SK-N-SH (cell line): ENCODE results near the gene BLZF1. TPM values are rescaled to one million over a fixed set of nuclear protein-coding genes. Genes with fewer than 3 reads are reported as not detected.

Experiments used
- CTCF ChIA-PET: fragments of 300-600, 350-600 bp; formaldehyde crosslinking; extraction: SDS; loops from one replicate; lab custom pipeline; 2021; lab: Yijun Ruan, JAX
- POLR2A ChIA-PET: fragments of 350-600 bp; sonication (Branson Sonifier 250); formaldehyde crosslinking; extraction: SDS; loops from one replicate; lab custom pipeline; 2020; ENCODE audit warnings: antibody characterized with exemption, inconsistent platforms; lab: Yijun Ruan, JAX
- DNase-seq: peaks from one replicate; pipeline ENCODE4 v3.0.0; 2012
- H2AFZ ChIP-seq: fragments of 200-600 bp; sonication (generic); 2 replicates; pipeline ENCODE4 v1.8.1; 2016; ENCODE audit warnings: antibody characterized with exemption, mild to moderate bottlenecking, low read depth
- H3F3A ChIP-seq: fragments of 200-600 bp; sonication (generic); replicated peaks from 2 replicates; pipeline ENCODE3; 2016; ENCODE audit warnings: antibody characterized with exemption, mild to moderate bottlenecking; ENCODE audit not compliant: insufficient read depth
- H3K27ac ChIP-seq, 2 experiments: fragments of 200-500 bp in 1 of 2; fragments of 200-600 bp in 1 of 2; sonication (Bioruptor generic) in 1 of 2; sonication (generic), shearing (Covaris generic) in 1 of 2; 2 replicates each; pipeline versions ENCODE4 v1.5.1 to v1.6.1; 2014 to 2016; ENCODE audit warnings: low read depth in 2 of 2, inconsistent platforms in 1 of 2, low read length in 1 of 2, mild to moderate bottlenecking in 1 of 2, mixed read lengths in 1 of 2
- H3K27me3 ChIP-seq: fragments of 200-600 bp; sonication (generic), shearing (Covaris generic); 2 replicates; pipeline ENCODE4 v1.6.1; 2016; ENCODE audit warnings: mixed run types; ENCODE audit not compliant: insufficient read depth
- H3K36me3 ChIP-seq, 2 experiments: fragments of 200-500 bp in 1 of 2; fragments of 200-600 bp in 1 of 2; sonication (Bioruptor generic) in 1 of 2; sonication (generic) in 1 of 2; replicated peaks in 1 of 2; 2 replicates each; pipeline versions ENCODE3 to v1.5.1; 2014 to 2016; ENCODE audit warnings: low read length in 1 of 2, mild to moderate bottlenecking in 1 of 2; ENCODE audit not compliant: insufficient read depth in 2 of 2, control insufficient read depth in 1 of 2
- H3K4me1 ChIP-seq, 2 experiments: fragments of 200-500 bp in 1 of 2; fragments of 200-600 bp in 1 of 2; sonication (Bioruptor generic) in 1 of 2; sonication (generic), shearing (Covaris generic) in 1 of 2; 2 replicates each; pipeline versions ENCODE4 v1.5.1 to v1.6.1; 2014 to 2016; ENCODE audit warnings: low read depth in 1 of 2, low read length in 1 of 2, mixed run types in 1 of 2; ENCODE audit not compliant: insufficient read depth in 2 of 2, control insufficient read depth in 1 of 2
- H3K4me2 ChIP-seq: fragments of 200-600 bp; sonication (generic), shearing (Covaris generic); 2 replicates; pipeline ENCODE4 v1.6.1; 2017; ENCODE audit warnings: mixed run types
- H3K4me3 ChIP-seq, 2 experiments: fragments of 200-500 bp in 1 of 2; fragments of 200-600 bp in 1 of 2; sonication (Bioruptor generic) in 1 of 2; sonication (generic), shearing (Covaris generic) in 1 of 2; 2 replicates each; pipeline versions ENCODE4 v1.5.1 to v1.8.1; 2014 to 2016; ENCODE audit warnings: low read depth in 2 of 2, inconsistent platforms in 1 of 2, low read length in 1 of 2, mild to moderate bottlenecking in 1 of 2, mixed read lengths in 1 of 2, moderate library complexity in 1 of 2
- H3K79me2 ChIP-seq: fragments of 200-600 bp; sonication (generic); 2 replicates; pipeline ENCODE4 v1.8.1; 2017; ENCODE audit warnings: mild to moderate bottlenecking; ENCODE audit not compliant: insufficient read depth
- H3K9ac ChIP-seq: fragments of 200-600 bp; sonication (generic); 2 replicates; pipeline ENCODE4 v1.6.1; 2017; ENCODE audit warnings: mixed run types
- H3K9me2 ChIP-seq: fragments of 200-600 bp; sonication (generic); 2 replicates; pipeline ENCODE4 v1.6.1; 2017; ENCODE audit warnings: mixed run types
- H3K9me3 ChIP-seq: fragments of 200-600 bp; sonication (generic); 2 replicates; pipeline ENCODE4 v1.6.1; 2017; ENCODE audit warnings: mixed run types, mild to moderate bottlenecking, moderate library complexity
- H4K20me1 ChIP-seq: fragments of 200-600 bp; sonication (generic); 2 replicates; pipeline ENCODE4 v1.6.1; 2017; ENCODE audit warnings: mild to moderate bottlenecking, mixed run types; ENCODE audit not compliant: insufficient read depth
- EZH2phosphoT487 ChIP-seq: fragments of 200-600 bp; sonication (generic); IDR thresholded peaks from 2 replicates; pipeline ENCODE4 v1.6.1; 2017; ENCODE audit warnings: low read depth, mixed run types, mild to moderate bottlenecking, antibody characterized with exemption, moderate library complexity, borderline replicate concordance
- FOSL2 ChIP-seq: IDR thresholded peaks from 2 replicates; pipeline ENCODE4 v1.4.0; 2012; ENCODE audit warnings: low read depth, mild to moderate bottlenecking, moderate library complexity, borderline replicate concordance
- FOXJ3 ChIP-seq: sonication (generic); formaldehyde crosslinking; IDR thresholded peaks from 2 replicates; pipeline ENCODE4 v1.5.1; 2020; ENCODE audit warnings: mild to moderate bottlenecking, missing genetic modification reagents
- GATA2 ChIP-seq: sonication (generic); formaldehyde crosslinking; IDR thresholded peaks from 2 replicates; pipeline ENCODE4 v1.5.0; 2020; ENCODE audit warnings: mild to moderate bottlenecking, missing genetic modification reagents
- JUND ChIP-seq: IDR thresholded peaks from 2 replicates; pipeline ENCODE4 v1.4.0; 2012
- PBX3 ChIP-seq: IDR thresholded peaks from 2 replicates; pipeline ENCODE4; 2012
- REST ChIP-seq: IDR thresholded peaks from 2 replicates; pipeline ENCODE4 v1.6.1; 2012; ENCODE audit warnings: mild to moderate bottlenecking, low read depth, low read length, moderate library complexity
- TAF1 ChIP-seq: IDR thresholded peaks from 2 replicates; pipeline ENCODE4 v1.6.1; 2012; ENCODE audit warnings: low read depth, mild to moderate bottlenecking, low read length, moderate library complexity, borderline replicate concordance
- TEAD4 ChIP-seq: IDR thresholded peaks from 2 replicates; pipeline ENCODE4 v1.4.0; 2012; ENCODE audit warnings: mild to moderate bottlenecking, borderline replicate concordance; ENCODE audit not compliant: insufficient read depth
- WGBS: methylation state at CpG from one replicate; pipeline ENCODE4 v1.1.6; 2017; ENCODE audit warnings: low lambda C conversion rate; 5-methylcytosine and 5-hydroxymethylcytosine counted together
- polyA plus RNA-seq, 3 experiments: library from polyadenylated mRNA; depleted of rRNA; stranded (reverse); fragments of >200 nt; gene quantifications; 2 replicates each; pipeline ENCODE4 v1.2.3, GENCODE V29; 2012
- TF ChIP-seq, protein P1 (sequence below): fragments of 200-600 bp; sonication (generic); IDR thresholded peaks from 2 replicates; pipeline ENCODE4 v1.6.1; 2017; ENCODE audit warnings: antibody characterized with exemption, mild to moderate bottlenecking, moderate library complexity

Gene BLZF1
- polyA plus RNA-seq, 1 of the 3 experiments (the other 2 are of a cell fraction), result 9.5 TPM

DNA sequence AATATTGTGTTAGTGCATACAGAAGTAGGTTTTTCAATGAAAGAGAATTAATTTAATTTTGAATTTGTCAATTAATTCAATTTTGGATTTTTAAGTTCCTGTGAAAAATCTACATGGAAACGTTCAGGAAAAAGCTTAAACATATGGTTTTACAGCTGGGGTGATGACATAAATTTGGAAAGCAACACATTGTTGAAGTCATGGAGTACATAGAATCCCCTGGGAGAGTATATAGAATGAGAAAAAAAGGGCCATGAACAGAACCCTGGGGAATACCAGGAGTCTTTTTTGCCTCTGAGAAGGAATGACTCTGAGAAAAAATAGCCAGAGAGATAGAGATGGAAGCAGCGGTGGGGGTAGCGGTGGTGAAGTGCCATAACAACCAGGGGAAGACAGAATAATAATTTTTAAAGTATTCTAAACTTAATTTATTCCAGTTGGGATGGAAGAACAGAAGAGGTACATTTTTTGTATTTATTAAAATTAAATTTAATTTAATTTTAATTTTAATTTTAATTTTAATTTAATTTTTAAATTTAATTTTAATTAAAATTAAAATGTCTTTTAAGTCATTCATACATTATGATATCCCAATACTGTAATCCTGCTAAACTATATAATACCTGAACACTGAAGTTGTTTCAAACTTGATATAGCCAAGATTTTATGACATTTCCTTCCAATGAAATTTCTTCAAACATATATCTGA, 49.3 kb upstream of the BLZF1 start (continued):
- no peak for TF ChIP-seq REST
- no peak for TF ChIP-seq FOXJ3 (CRISPR knock-in tag)
- TF ChIP-seq TEAD4, result no peak
- TF ChIP-seq, protein P1, sequence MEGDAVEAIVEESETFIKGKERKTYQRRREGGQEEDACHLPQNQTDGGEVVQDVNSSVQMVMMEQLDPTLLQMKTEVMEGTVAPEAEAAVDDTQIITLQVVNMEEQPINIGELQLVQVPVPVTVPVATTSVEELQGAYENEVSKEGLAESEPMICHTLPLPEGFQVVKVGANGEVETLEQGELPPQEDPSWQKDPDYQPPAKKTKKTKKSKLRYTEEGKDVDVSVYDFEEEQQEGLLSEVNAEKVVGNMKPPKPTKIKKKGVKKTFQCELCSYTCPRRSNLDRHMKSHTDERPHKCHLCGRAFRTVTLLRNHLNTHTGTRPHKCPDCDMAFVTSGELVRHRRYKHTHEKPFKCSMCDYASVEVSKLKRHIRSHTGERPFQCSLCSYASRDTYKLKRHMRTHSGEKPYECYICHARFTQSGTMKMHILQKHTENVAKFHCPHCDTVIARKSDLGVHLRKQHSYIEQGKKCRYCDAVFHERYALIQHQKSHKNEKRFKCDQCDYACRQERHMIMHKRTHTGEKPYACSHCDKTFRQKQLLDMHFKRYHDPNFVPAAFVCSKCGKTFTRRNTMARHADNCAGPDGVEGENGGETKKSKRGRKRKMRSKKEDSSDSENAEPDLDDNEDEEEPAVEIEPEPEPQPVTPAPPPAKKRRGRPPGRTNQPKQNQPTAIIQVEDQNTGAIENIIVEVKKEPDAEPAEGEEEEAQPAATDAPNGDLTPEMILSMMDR, result no peak
- no peak for TF ChIP-seq EZH2phosphoT487
- TF ChIP-seq TAF1, result no peak

GRCh38 chr1:169321539-169321938, 46.5 kb upstream of the BLZF1 start:
- Histone ChIP-seq H4K20me1 (no peaks in the 10 kb centered on the region), H3K27ac (no peak overlapping the region), H3K9ac (no peak overlapping the region), H3K79me2 (peaks cover 11% of the 10 kb centered on the region; the same call in 1 of the 2 replicates), H3K27me3 (no peaks in the 10 kb centered on the region), H3K9me2 (no peaks in the 10 kb centered on the region), H3K9me3 (no peaks in the 10 kb centered on the region), H3F3A (peaks cover 3% of the 10 kb centered on the region), H3K36me3 (peaks cover 10 to 22% of the 10 kb centered on the region in 2 experiments), H3K4me1 (peaks cover 0 to 7% of the 10 kb centered on the region in 2 experiments; a peak in 3 of 4 replicates), H3K4me3 (no peak overlapping the region), H2AFZ (no peak overlapping the region), H3K4me2 (no peak overlapping the region)
- ChIA-PET POLR2A (no interaction called here), CTCF (interaction anchor here (2.5 kb wide), 1 partner anchor 27 kb away, joined by 10 read pairs; no protein-coding TSS in a partner anchor)
- WGBS, result 39% methylated on average over 1 of the region's 1 CpG
- DNase-seq, result no peak
- TF ChIP-seq GATA2 (CRISPR knock-in tag) (no peak), PBX3 (peak; percentile 37; the same call in 1 of the 2 replicates), FOSL2 (peak; percentile 36; the same call in 1 of the 2 replicates), JUND (peak; percentile 53)
